Panc1 (cell line): Measurements from ENCODE around the gene COG7. TPM values are rescaled to one million over a fixed set of nuclear protein-coding genes. Genes with fewer than 3 reads are reported as not detected.
"Not testable (repeated sequence)": the region's sequence is repeated elsewhere in the genome, so short reads cannot be mapped to it uniquely, and the experiment has no call there.

ENCODE experiments used
- ATAC-seq: fragments of 200-7000 bp; cut with Tn5 transposase; 2 replicates; pipeline ENCODE4 v1.9.1; 2020; ENCODE audit warnings: mild to moderate bottlenecking, moderate library complexity
- BruUV-seq: library from RNA; stranded (reverse); fragments of 400-500 nt; replicated peaks from 2 replicates; lab custom pipeline; 2021; lab: Mats Ljungman, UMichigan
- CTCF ChIA-PET: fragments of 300-600 bp; sonication (Branson Sonifier 250); formaldehyde crosslinking; loops from one replicate; lab custom pipeline; 2022; ENCODE audit warnings: antibody characterized with exemption; lab: Charles Lee
- POLR2A ChIA-PET: fragments of 300-600 bp; sonication (Branson Sonifier 250); formaldehyde crosslinking; loops from one replicate; lab custom pipeline; 2022; ENCODE audit warnings: antibody characterized with exemption; lab: Charles Lee
- DNase-seq: peaks from one replicate; pipeline ENCODE4 v3.0.0-alpha.2; 2010; ENCODE audit warnings: low read depth, low spot score
- H3K27ac ChIP-seq: 2 replicates; pipeline ENCODE4 v1.5.1; 2011; ENCODE audit warnings: mild to moderate bottlenecking, low read length, inconsistent platforms
- H3K27me3 ChIP-seq: fragments of 200-500 bp; sonication (Bioruptor generic); 2 replicates; pipeline ENCODE4 v1.6.0; 2014; ENCODE audit warnings: low read length, inconsistent platforms; ENCODE audit not compliant: control insufficient read depth, insufficient read depth
- H3K36me3 ChIP-seq: fragments of 200-500 bp; sonication (Bioruptor generic); 2 replicates; pipeline ENCODE4 v1.5.1; 2014; ENCODE audit warnings: inconsistent platforms, mild to moderate bottlenecking, low read length, moderate library complexity; ENCODE audit not compliant: control insufficient read depth, insufficient read depth
- H3K4me1 ChIP-seq: 2 replicates; pipeline ENCODE4 v1.5.1; 2011; ENCODE audit warnings: inconsistent platforms, mild to moderate bottlenecking, low read length, moderate library complexity; ENCODE audit not compliant: control insufficient read depth, insufficient read depth
- H3K4me3 ChIP-seq, 2 experiments: 2 replicates each; pipeline ENCODE4 v1.5.1; 2011 to 2012; ENCODE audit warnings: low read depth in 2 of 2, low read length in 2 of 2, mild to moderate bottlenecking in 2 of 2, inconsistent platforms in 1 of 2, moderate library complexity in 1 of 2
- H3K9me3 ChIP-seq: fragments of 200-500 bp; sonication (Bioruptor generic); 2 replicates; pipeline ENCODE4 v1.5.1; 2014; ENCODE audit warnings: low read depth, mild to moderate bottlenecking, inconsistent platforms, low read length, moderate library complexity; ENCODE audit not compliant: control insufficient read depth, insufficient read depth
- CTCF ChIP-seq: fragments of 450-650 bp; IDR thresholded peaks from 2 replicates; pipeline ENCODE4 v1.5.1; 2017; ENCODE audit warnings: mild to moderate bottlenecking
- POLR2AphosphoS5 ChIP-seq: IDR thresholded peaks from 2 replicates; pipeline ENCODE4 v1.6.1; 2012; ENCODE audit warnings: mild to moderate bottlenecking, low read depth, low read length, moderate library complexity
- REST ChIP-seq, 2 experiments: IDR thresholded peaks; 2 replicates each; pipeline ENCODE4 v1.6.1; 2011 to 2012; ENCODE audit warnings: low read depth in 2 of 2, control low read depth in 1 of 2, low read length in 1 of 2, mild to moderate bottlenecking in 1 of 2, moderate library complexity in 1 of 2; ENCODE audit not compliant: insufficient read depth in 1 of 2
- SIN3A ChIP-seq: IDR thresholded peaks from 2 replicates; pipeline ENCODE4 v1.6.1; 2012; ENCODE audit warnings: low read depth, mild to moderate bottlenecking, low read length, moderate library complexity, borderline replicate concordance; ENCODE audit not compliant: insufficient read depth
- TCF7L2 ChIP-seq: IDR thresholded peaks from 2 replicates; pipeline ENCODE4 v1.6.1; 2011; ENCODE audit warnings: mild to moderate bottlenecking, low read depth, low read length, inconsistent platforms
- in situ Hi-C: cut with HindIII; loops from 2 replicates; pipeline ENCODE4 v1.10.0; 2016; ENCODE audit warnings: low sequenced_read_pairs, low pct_unique_long_range_greater_than_20kb
- intact Hi-C: fragments of 100-400 bp; cut with micrococcal nuclease; formaldehyde crosslinking; loops from one replicate; pipeline ENCODE4 v1.10.0; 2022; ENCODE audit not compliant: unreplicated experiment
- total RNA-seq: library from RNA; stranded (reverse); gene quantifications from one replicate; pipeline ENCODE4 v1.2.1, GENCODE V29; 2021; ENCODE audit not compliant: unreplicated experiment

COG7 gene
- total RNA-seq, 1 experiment from 2014 or later: 25.3 TPM

- H3K36me3 ChIP-seq: 0 out of 2 replicates have a peak, but pooled peaks cover 2% of the 10 kb centered on the region
- no TSS peak for BruUV-seq
- no peak overlapping the region for H3K27ac ChIP-seq
- no peak overlapping the region for H3K4me3 ChIP-seq
- in situ Hi-C loops: no loop called here
- POLR2A ChIA-PET: interaction anchor here (0.6 kb wide), 1 partner anchor 497 kb away, joined by 3 read pairs; no protein-coding TSS in a partner anchor
- no peaks in the 10 kb centered on the region for H3K27me3 ChIP-seq
- intact Hi-C loops: no loop called here
- ATAC-seq (no peak), DNase-seq (no peak)
- no peaks in the 10 kb centered on the region for H3K9me3 ChIP-seq
- CTCF ChIA-PET: no interaction called here
- no peaks in the 10 kb centered on the region for H3K4me1 ChIP-seq
- TF ChIP-seq TCF7L2 (no peak), POLR2AphosphoS5 (no peak), REST (IDR thresholded peaks at IDR 0.05; ENCODE audit: insufficient read depth in 1 of 2, low read depth in 2 of 2, low read length in 1 of 2) (no peak), SIN3A (no peak), CTCF (no peak)
These were observed 60.8 kb downstream of the COG7 start for GRCh38 chr16:23392223-23392600.

- BruUV-seq: no TSS peak
- TF ChIP-seq SIN3A (no peak), TCF7L2 (no peak), REST (IDR thresholded peaks at IDR 0.05; ENCODE audit: insufficient read depth in 1 of 2, low read depth in 2 of 2, low read length in 1 of 2) (no peak), POLR2AphosphoS5 (no peak), CTCF (no peak)
- no peak overlapping the region for H3K4me3 ChIP-seq
- ATAC-seq: no peak
- DNase-seq: no peak
- H3K4me1 ChIP-seq: no peaks in the 10 kb centered on the region
- 0 out of 2 replicates have a peak overlapping the region, but pooled peaks have one; percentile 13 for H3K27ac ChIP-seq
- CTCF ChIA-PET: no interaction called here
- intact Hi-C loops (no loop called here), in situ Hi-C loops (no loop called here)
- no peaks in the 10 kb centered on the region for H3K36me3 ChIP-seq
- no peaks in the 10 kb centered on the region for H3K27me3 ChIP-seq
- POLR2A ChIA-PET: no interaction called here
- H3K9me3 ChIP-seq: no peaks in the 10 kb centered on the region
These were observed 61.4 kb downstream of the COG7 start for GRCh38 chr16:23391381-23392222.

- DNase-seq, in situ Hi-C loops, ATAC-seq, H3K4me3 ChIP-seq, H3K36me3 ChIP-seq, intact Hi-C loops, H3K9me3 ChIP-seq, H3K27ac ChIP-seq, CTCF ChIA-PET, BruUV-seq, H3K27me3 ChIP-seq, H3K4me1 ChIP-seq: not testable (repeated sequence)
- POLR2A ChIA-PET: interaction anchor here (0.7 kb wide), 1 partner anchor 217 kb away, joined by 8 read pairs; no protein-coding TSS in a partner anchor
These were observed 63.1 kb downstream of the COG7 start for GRCh38 chr16:23389936-23390335.
